ENCODE results near the gene FAM98B.

GRCh38 chr15:38536201-38536676 is 82.3 kb downstream of the FAM98B start:
- TF ChIP-seq CTCF (CRISPR knock-in tag; IDR thresholded peaks at IDR 0.05) (no peak), TAF1 (CRISPR knock-in tag; IDR thresholded peaks at IDR 0.05) (no peak), ZNF362 (CRISPR knock-in tag; IDR thresholded peaks at IDR 0.05; ENCODE audit: borderline replicate concordance) (no peak), ZBTB33 (CRISPR knock-in tag; IDR thresholded peaks at IDR 0.05) (no peak), HBP1 (CRISPR knock-in tag; IDR thresholded peaks at IDR 0.05; ENCODE audit: low read depth) (no peak), ZNF343 (CRISPR knock-in tag; IDR thresholded peaks at IDR 0.05) (no peak), SRSF4 (IDR thresholded peaks at IDR 0.05; ENCODE audit: low read depth, low read length, poor library complexity, severe bottlenecking) (no peak), ZNF24 (IDR thresholded peaks at IDR 0.05) (no peak), SIX4 (CRISPR knock-in tag; IDR thresholded peaks at IDR 0.05) (no peak), ZNF225 (CRISPR knock-in tag; IDR thresholded peaks at IDR 0.05) (no peak), ZNF549 (CRISPR knock-in tag; IDR thresholded peaks at IDR 0.05) (no peak)
